ENCODE results near the gene ZCCHC17. TPM values are rescaled to one million over a fixed set of nuclear protein-coding genes. Genes with fewer than 3 reads are reported as not detected.

The ZCCHC17 gene
- total RNA-seq, 1 donor from 2014 or later, result 26.6 TPM

GRCh38 chr1:31308036-31308435 is 11.2 kb downstream of the ZCCHC17 start:
- DNase-seq (ENCODE audit: low spot score in 2 of 2, unreplicated experiment in 2 of 2), result no peak
- Mint-ChIP-seq H3K27me3 (ENCODE audit: low read depth) (no peaks in the 10 kb centered on the region), H3K4me3 (no peak overlapping the region), H3K27ac (peak overlapping the region; percentile 34), H3K36me3 (peaks cover 18% of the 10 kb centered on the region), H3K9me3 (peaks cover 5% of the 10 kb centered on the region), H3K4me1 (peaks cover 8% of the 10 kb centered on the region)
- TF ChIP-seq, protein P1, sequence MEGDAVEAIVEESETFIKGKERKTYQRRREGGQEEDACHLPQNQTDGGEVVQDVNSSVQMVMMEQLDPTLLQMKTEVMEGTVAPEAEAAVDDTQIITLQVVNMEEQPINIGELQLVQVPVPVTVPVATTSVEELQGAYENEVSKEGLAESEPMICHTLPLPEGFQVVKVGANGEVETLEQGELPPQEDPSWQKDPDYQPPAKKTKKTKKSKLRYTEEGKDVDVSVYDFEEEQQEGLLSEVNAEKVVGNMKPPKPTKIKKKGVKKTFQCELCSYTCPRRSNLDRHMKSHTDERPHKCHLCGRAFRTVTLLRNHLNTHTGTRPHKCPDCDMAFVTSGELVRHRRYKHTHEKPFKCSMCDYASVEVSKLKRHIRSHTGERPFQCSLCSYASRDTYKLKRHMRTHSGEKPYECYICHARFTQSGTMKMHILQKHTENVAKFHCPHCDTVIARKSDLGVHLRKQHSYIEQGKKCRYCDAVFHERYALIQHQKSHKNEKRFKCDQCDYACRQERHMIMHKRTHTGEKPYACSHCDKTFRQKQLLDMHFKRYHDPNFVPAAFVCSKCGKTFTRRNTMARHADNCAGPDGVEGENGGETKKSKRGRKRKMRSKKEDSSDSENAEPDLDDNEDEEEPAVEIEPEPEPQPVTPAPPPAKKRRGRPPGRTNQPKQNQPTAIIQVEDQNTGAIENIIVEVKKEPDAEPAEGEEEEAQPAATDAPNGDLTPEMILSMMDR (IDR thresholded peaks at IDR 0.05; ENCODE audit: unreplicated experiment), result no peak

DNA sequence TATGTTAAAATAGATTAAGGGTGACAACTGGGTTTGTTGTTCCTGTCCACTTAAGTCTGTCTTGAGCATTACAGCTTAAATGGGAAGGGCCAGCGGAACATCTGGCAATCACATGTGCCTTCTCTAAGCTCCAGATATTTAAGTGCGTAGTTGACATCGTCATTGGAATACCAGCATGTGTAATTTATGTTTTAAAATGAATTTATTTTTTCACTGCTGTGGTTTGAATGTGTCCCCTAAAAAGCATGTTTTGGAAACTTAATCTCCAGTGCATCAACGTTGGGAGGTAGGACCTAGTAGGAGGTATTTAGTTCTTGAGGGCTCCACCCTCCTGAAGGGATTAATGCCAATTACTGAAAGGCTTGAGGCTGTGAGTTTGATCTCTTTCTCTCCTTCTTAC is 13.4 kb downstream of the ZCCHC17 start:
- H3K4me3 Mint-ChIP-seq, result no peak overlapping the region
- no peak overlapping the region for H3K27ac Mint-ChIP-seq
- peaks cover 5% of the 10 kb centered on the region for H3K9me3 Mint-ChIP-seq
- H3K4me1 Mint-ChIP-seq, result peaks cover 8% of the 10 kb centered on the region
- DNase-seq (ENCODE audit: low spot score in 2 of 2, unreplicated experiment in 2 of 2), result no peak
- peaks cover 25% of the 10 kb centered on the region for H3K36me3 Mint-ChIP-seq
- H3K27me3 Mint-ChIP-seq (ENCODE audit: low read depth), result no peaks in the 10 kb centered on the region
- TF ChIP-seq, protein P1 (IDR thresholded peaks at IDR 0.05; ENCODE audit: unreplicated experiment), result no peak

- peaks cover 5% of the 10 kb centered on the region for H3K9me3 Mint-ChIP-seq
- no peaks in the 10 kb centered on the region for H3K4me1 Mint-ChIP-seq
- H3K36me3 Mint-ChIP-seq, result peaks cover 40% of the 10 kb centered on the region
- H3K27ac Mint-ChIP-seq, result no peak overlapping the region
- H3K27me3 Mint-ChIP-seq (ENCODE audit: low read depth), result no peaks in the 10 kb centered on the region
- H3K4me3 Mint-ChIP-seq, result no peak overlapping the region
- TF ChIP-seq, protein P1 (IDR thresholded peaks at IDR 0.05; ENCODE audit: unreplicated experiment), result no peak
- DNase-seq (ENCODE audit: low spot score in 2 of 2, unreplicated experiment in 2 of 2), result no peak
Measured at GRCh38 chr1:31315902-31316301, 19.1 kb downstream of the ZCCHC17 start.

GRCh38 chr1:31318146-31318545 is 21.3 kb downstream of the ZCCHC17 start:
- H3K27ac Mint-ChIP-seq, result no peak overlapping the region
- H3K36me3 Mint-ChIP-seq, result peaks cover 42% of the 10 kb centered on the region
- TF ChIP-seq, protein P1 (IDR thresholded peaks at IDR 0.05; ENCODE audit: unreplicated experiment), result no peak
- H3K27me3 Mint-ChIP-seq (ENCODE audit: low read depth), result no peaks in the 10 kb centered on the region
- H3K4me3 Mint-ChIP-seq, result no peak overlapping the region
- no peaks in the 10 kb centered on the region for H3K9me3 Mint-ChIP-seq
- H3K4me1 Mint-ChIP-seq, result no peaks in the 10 kb centered on the region
- DNase-seq (ENCODE audit: low spot score in 2 of 2, unreplicated experiment in 2 of 2), result no peak

DNA sequence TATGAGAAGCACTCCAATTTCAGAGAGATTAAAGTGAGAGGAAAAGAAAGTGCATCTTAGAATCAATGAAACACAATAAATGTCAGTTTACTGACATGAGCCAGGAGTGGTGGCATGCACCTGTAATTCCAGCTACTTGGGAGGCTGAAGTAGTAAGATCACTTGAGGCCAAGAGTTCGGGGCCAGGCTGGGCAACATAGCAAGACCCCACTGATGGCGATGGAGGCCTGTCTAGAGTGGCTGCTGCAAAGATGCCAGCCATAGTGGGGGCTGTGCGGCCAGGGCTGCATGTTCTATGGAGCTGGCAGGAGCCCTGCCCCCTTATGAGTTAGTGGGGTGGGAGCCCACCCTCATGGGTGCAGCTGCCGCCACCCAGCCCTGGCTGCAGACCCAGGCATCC is 27.3 kb downstream of the ZCCHC17 start:
- TF ChIP-seq, protein P1 (IDR thresholded peaks at IDR 0.05; ENCODE audit: unreplicated experiment), result no peak
- no peaks in the 10 kb centered on the region for H3K4me1 Mint-ChIP-seq
- no peak overlapping the region for H3K4me3 Mint-ChIP-seq
- no peak for DNase-seq (ENCODE audit: low spot score in 2 of 2, unreplicated experiment in 2 of 2)
- H3K27me3 Mint-ChIP-seq (ENCODE audit: low read depth), result no peaks in the 10 kb centered on the region
- H3K9me3 Mint-ChIP-seq, result no peaks in the 10 kb centered on the region
- H3K27ac Mint-ChIP-seq, result no peak overlapping the region
- H3K36me3 Mint-ChIP-seq, result peaks cover 24% of the 10 kb centered on the region

DNA sequence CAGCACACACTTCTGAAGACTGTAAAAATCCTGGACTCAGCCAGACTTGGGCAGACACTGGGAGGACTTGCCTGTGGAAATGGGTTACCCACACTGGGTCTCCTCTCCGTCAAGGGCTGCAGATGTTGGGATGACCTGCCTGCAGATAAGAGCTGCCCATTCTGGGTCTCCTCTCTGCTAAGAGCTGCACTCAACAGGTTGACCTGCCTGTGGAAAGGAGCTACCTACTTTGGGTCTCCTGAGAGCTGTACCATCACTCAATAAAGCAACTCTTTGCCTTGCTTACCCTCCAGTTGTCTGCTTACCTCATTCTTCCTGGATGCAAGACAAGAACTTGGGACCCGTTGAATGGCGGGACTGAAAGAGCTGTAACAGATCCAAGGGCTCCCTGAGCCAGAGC is 28.2 kb downstream of the ZCCHC17 start:
- no peaks in the 10 kb centered on the region for H3K4me1 Mint-ChIP-seq
- no peak for DNase-seq (ENCODE audit: low spot score in 2 of 2, unreplicated experiment in 2 of 2)
- TF ChIP-seq, protein P1 (IDR thresholded peaks at IDR 0.05; ENCODE audit: unreplicated experiment), result no peak
- no peaks in the 10 kb centered on the region for H3K27me3 Mint-ChIP-seq (ENCODE audit: low read depth)
- no peak overlapping the region for H3K4me3 Mint-ChIP-seq
- H3K27ac Mint-ChIP-seq, result no peak overlapping the region
- H3K9me3 Mint-ChIP-seq, result no peaks in the 10 kb centered on the region
- peaks cover 19% of the 10 kb centered on the region for H3K36me3 Mint-ChIP-seq
